Uterus (tissue), 2 donors: Measurements from ENCODE around the gene KASH5.

ENCODE experiments used
- POLR2A ChIP-seq, 2 donors: fragments of 450-650 bp; IDR thresholded peaks; one replicate each; pipeline ENCODE4 v1.6.1; 2016; ENCODE audit warnings: antibody characterized with exemption in 2 of 2, mild to moderate bottlenecking in 1 of 2, moderate library complexity in 1 of 2
- TF ChIP-seq, protein P1 (sequence below), 4 experiments: fragments of 200-600 bp in 2 of 4; fragments of 450-650 bp in 2 of 4; sonication (generic) in 2 of 4; IDR thresholded peaks; one replicate each; pipeline ENCODE4 v1.5.1; 2016 to 2019; ENCODE audit warnings: antibody characterized with exemption in 4 of 4, mild to moderate bottlenecking in 2 of 4, moderate library complexity in 1 of 4

DNA sequence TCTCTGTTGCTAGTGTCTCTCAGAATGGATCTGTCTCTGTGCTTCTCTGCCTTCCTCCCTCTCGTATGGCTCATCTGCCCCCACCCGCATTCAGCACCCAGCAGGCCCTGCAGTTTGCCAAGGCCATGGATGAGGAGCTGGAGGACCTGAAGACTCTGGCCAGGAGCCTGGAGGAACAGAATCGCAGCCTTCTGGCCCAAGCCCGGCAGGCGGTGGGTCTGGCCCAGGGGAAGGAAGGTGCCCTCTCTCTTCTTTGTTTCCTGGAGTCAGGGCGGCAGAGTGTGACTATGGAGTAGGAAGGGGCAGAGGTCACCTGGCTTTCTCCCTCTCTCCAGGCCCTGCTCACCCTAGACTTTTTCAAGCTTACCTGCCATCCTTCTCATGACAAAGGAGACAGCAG, 10.9 kb downstream of the KASH5 start:
- no peak for TF ChIP-seq POLR2A (IDR thresholded peaks at IDR 0.05)
- TF ChIP-seq, protein P1, sequence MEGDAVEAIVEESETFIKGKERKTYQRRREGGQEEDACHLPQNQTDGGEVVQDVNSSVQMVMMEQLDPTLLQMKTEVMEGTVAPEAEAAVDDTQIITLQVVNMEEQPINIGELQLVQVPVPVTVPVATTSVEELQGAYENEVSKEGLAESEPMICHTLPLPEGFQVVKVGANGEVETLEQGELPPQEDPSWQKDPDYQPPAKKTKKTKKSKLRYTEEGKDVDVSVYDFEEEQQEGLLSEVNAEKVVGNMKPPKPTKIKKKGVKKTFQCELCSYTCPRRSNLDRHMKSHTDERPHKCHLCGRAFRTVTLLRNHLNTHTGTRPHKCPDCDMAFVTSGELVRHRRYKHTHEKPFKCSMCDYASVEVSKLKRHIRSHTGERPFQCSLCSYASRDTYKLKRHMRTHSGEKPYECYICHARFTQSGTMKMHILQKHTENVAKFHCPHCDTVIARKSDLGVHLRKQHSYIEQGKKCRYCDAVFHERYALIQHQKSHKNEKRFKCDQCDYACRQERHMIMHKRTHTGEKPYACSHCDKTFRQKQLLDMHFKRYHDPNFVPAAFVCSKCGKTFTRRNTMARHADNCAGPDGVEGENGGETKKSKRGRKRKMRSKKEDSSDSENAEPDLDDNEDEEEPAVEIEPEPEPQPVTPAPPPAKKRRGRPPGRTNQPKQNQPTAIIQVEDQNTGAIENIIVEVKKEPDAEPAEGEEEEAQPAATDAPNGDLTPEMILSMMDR (IDR thresholded peaks at IDR 0.05): no peak
